Posterior cingulate gyrus (tissue), 11 donors: ENCODE measurements around the gene NTNG2.

Source experiments
- DNase-seq, 10 donors: peaks; one replicate each; pipeline versions ENCODE4 v3.0.0 to v3.0.0-alpha.2; 2020 to 2021; ENCODE audit warnings: mixed read lengths in 3 of 10
- intact Hi-C: fragments of 100-400 bp; cut with DNase I; formaldehyde crosslinking; loops from one replicate; pipeline ENCODE4 v1.15.1; 2023

Gene NTNG2

GRCh38 chr9:132288966-132289365 lies 127.1 kb downstream of the NTNG2 start:
- no peak for DNase-seq
- intact Hi-C loops, result no loop called here

GRCh38 chr9:132293145-132293721 lies 131.4 kb downstream of the NTNG2 start:
- DNase-seq, result no peak
- intact Hi-C loops, result no loop called here
